ENCODE measurements around the gene OSBPL7.

OSBPL7 gene

GRCh38 chr17:47847341-47848197 lies 26.0 kb upstream of the OSBPL7 start:
- DNase-seq: peak; percentile 27
- ATAC-seq: no peak

- DNase-seq (no peak), ATAC-seq (no peak)
These were observed 25.2 kb upstream of the OSBPL7 start for GRCh38 chr17:47846716-47847340.

- ATAC-seq: no peak
- DNase-seq: no peak
These were observed 24.1 kb upstream of the OSBPL7 start for GRCh38 chr17:47845716-47846075.

- DNase-seq: no peak
These were observed 23.5 kb upstream of the OSBPL7 start for GRCh38 chr17:47844814-47845715.

GRCh38 chr17:47844227-47844626 lies 22.6 kb upstream of the OSBPL7 start:
- ATAC-seq (no peak), DNase-seq (no peak)

More at GRCh38 chr17:47844814-47845715, 23.5 kb upstream of the OSBPL7 start:
- no peak for ATAC-seq

GRCh38 chr17:47843391-47843730 lies 21.8 kb upstream of the OSBPL7 start:
- ATAC-seq (no peak), DNase-seq (no peak)

GRCh38 chr17:47841488-47842291 lies 20.1 kb upstream of the OSBPL7 start:
- ATAC-seq (no peak), DNase-seq (no peak)

- DNase-seq (peak; percentile 95), ATAC-seq (peak; percentile 87)
These were observed 19.3 kb upstream of the OSBPL7 start, which contains the start of gene SCRN2 for GRCh38 chr17:47840742-47841487. Gene SCRN2 (minus strand): TSS chr17:47841273. CDS start chr17:47840843, 430 bp downstream.

GRCh38 chr17:47840001-47840741 lies 18.6 kb upstream of the OSBPL7 start:
- ATAC-seq: no peak

GRCh38 chr17:47839071-47839470 lies 17.5 kb upstream of the OSBPL7 start:
- no peak for DNase-seq
- ATAC-seq: no peak

More at GRCh38 chr17:47840001-47840741, 18.6 kb upstream of the OSBPL7 start:
- no peak for DNase-seq

- ATAC-seq (no peak), DNase-seq (no peak)
These were observed 17.0 kb upstream of the OSBPL7 start for GRCh38 chr17:47838636-47839035.

- ATAC-seq (no peak), DNase-seq (no peak)
These were observed 15.9 kb upstream of the OSBPL7 start for GRCh38 chr17:47837401-47838039.

GRCh38 chr17:47836601-47837000 lies 15.0 kb upstream of the OSBPL7 start:
- DNase-seq: no peak
- ATAC-seq: no peak

- no peak for ATAC-seq
- no peak for DNase-seq
These were observed 13.2 kb upstream of the OSBPL7 start for GRCh38 chr17:47834756-47835155.

- no peak for ATAC-seq
- DNase-seq: no peak
These were observed 10.3 kb upstream of the OSBPL7 start for GRCh38 chr17:47831934-47832327.

GRCh38 chr17:47831003-47831933 lies 9.7 kb upstream of the OSBPL7 start, which contains the start of the genes LRRC46 and MRPL10:
Gene LRRC46 (plus strand): TSS chr17:47831670. CDS start chr17:47831990, 320 bp downstream.
Gene MRPL10 (minus strand): TSS chr17:47831541. CDS start chr17:47831511, 30 bp downstream.
- DNase-seq (peak; percentile 95), ATAC-seq (peak; percentile 87)

- ATAC-seq (no peak), DNase-seq (no peak)
These were observed 8.9 kb upstream of the OSBPL7 start for GRCh38 chr17:47830396-47831002.

GRCh38 chr17:47829870-47830269 lies 8.3 kb upstream of the OSBPL7 start:
- ATAC-seq (peak; percentile 10), DNase-seq (no peak)
